Muscle layer of duodenum (tissue), 2 donors: ENCODE results near the gene CCDC85C.

ENCODE experiments used
- H3K27ac ChIP-seq: one replicate; pipeline ENCODE4 v1.7.0; 2013; ENCODE audit warnings: mild to moderate bottlenecking, low read length
- H3K27me3 ChIP-seq: one replicate; pipeline ENCODE4 v1.7.0; 2013; ENCODE audit warnings: low read depth, mild to moderate bottlenecking, control low read depth, low read length
- H3K36me3 ChIP-seq, 2 donors: one replicate each; pipeline ENCODE4 v1.7.0; 2013; ENCODE audit warnings: low read length in 2 of 2, control low read depth in 1 of 2, mild to moderate bottlenecking in 1 of 2; ENCODE audit not compliant: insufficient read depth in 2 of 2, control insufficient read depth in 1 of 2
- H3K4me1 ChIP-seq, 2 donors: one replicate each; pipeline ENCODE4 v1.7.0; 2013; ENCODE audit warnings: low read length in 2 of 2, mild to moderate bottlenecking in 2 of 2, control low read depth in 1 of 2, moderate library complexity in 1 of 2; ENCODE audit not compliant: insufficient read depth in 2 of 2, control insufficient read depth in 1 of 2
- H3K4me3 ChIP-seq, 2 donors: one replicate each; pipeline ENCODE4 v1.7.0; 2013; ENCODE audit warnings: low read length in 2 of 2, low read depth in 1 of 2, mild to moderate bottlenecking in 1 of 2
- H3K9me3 ChIP-seq, 2 donors: one replicate each; pipeline ENCODE4 v1.7.0; 2013; ENCODE audit warnings: low read length in 2 of 2, control low read depth in 1 of 2, mild to moderate bottlenecking in 1 of 2; ENCODE audit not compliant: control insufficient read depth in 1 of 2
- donor health status: healthy.

CCDC85C gene

DNA sequence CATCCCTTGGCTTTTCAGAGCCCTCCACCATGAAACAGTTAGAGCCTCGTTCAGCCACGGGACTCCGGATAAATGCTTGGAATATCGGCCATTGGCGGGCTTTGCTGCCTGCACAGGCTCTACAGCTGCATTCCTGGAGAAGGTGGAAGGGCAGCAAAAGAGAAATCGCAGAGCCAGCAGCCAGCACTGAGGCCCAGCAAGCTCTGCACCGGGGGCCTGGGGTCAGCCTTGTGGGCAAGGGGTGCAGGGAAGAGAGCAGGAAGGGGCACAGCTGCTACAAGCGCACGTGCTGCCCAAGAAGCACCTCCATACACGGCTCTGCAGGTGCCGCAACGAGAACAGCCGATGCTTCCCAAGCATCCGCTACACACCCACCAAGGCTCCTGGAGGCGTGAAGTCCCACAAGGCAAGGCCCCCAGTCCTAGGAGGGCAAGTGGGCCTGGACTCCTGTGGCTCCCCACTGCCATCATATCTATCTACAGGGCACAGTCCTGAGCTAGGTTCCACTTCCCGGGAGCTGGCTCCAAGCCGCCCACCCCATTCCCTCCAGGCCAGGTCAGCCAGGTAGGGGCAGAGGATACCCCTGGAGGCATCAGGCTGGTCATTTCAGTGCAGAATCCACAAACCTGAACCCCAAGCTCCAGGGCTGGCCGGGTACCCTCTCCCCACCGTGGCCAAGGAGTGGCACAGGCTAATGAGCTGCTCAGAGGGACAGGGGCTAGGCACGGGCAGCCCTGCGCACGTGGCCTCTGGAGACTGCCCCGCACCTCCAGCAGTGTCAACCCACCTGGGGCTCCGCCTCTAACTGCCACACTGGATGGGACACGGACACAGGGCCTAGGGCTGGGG lies 82.6 kb downstream of the CCDC85C start:
- Histone ChIP-seq H3K36me3 (no peaks in the 10 kb centered on the region), H3K27me3 (no peaks in the 10 kb centered on the region), H3K9me3 (no peaks in the 10 kb centered on the region), H3K4me3 (no peak overlapping the region), H3K27ac (no peak overlapping the region), H3K4me1 (peaks cover 3 to 60% of the 10 kb centered on the region in 2 donors)

DNA sequence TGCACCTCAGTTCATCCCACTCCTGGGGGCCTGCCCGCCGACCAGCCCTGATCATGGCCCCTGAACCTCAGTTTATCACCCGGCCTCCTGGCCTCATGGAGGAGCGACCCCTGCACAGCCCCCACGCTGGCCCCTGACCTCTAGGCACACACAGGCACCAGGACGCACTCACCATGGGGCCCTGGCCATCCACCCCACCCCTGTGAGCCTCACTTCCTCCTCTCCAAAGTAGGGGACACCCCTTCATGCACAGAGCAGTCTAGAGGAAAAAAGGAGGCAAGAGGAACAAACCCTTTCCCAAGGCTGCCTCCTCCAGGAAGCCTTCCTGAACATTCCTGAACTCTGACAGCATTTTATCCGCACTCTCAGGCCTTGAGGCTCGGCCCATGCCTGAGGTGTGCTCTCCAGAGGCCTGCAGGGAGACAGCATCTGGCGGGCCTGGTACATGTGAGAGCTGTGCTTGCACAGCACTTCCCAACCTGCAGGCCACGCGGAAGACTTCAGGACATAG lies 83.4 kb downstream of the CCDC85C start:
- Histone ChIP-seq H3K4me1 (peaks cover 3 to 55% of the 10 kb centered on the region in 2 donors), H3K27ac (no peak overlapping the region), H3K4me3 (no peak overlapping the region), H3K9me3 (no peaks in the 10 kb centered on the region), H3K36me3 (no peaks in the 10 kb centered on the region), H3K27me3 (no peaks in the 10 kb centered on the region)

GRCh38 chr14:99519931-99520421 lies 84.0 kb downstream of the CCDC85C start:
- H3K4me1 ChIP-seq: peaks cover 3 to 48% of the 10 kb centered on the region in 2 donors
- no peaks in the 10 kb centered on the region for H3K9me3 ChIP-seq
- no peaks in the 10 kb centered on the region for H3K27me3 ChIP-seq
- H3K4me3 ChIP-seq: no peak overlapping the region
- H3K36me3 ChIP-seq: peaks cover 0 to 6% of the 10 kb centered on the region in 2 donors
- H3K27ac ChIP-seq: no peak overlapping the region

DNA sequence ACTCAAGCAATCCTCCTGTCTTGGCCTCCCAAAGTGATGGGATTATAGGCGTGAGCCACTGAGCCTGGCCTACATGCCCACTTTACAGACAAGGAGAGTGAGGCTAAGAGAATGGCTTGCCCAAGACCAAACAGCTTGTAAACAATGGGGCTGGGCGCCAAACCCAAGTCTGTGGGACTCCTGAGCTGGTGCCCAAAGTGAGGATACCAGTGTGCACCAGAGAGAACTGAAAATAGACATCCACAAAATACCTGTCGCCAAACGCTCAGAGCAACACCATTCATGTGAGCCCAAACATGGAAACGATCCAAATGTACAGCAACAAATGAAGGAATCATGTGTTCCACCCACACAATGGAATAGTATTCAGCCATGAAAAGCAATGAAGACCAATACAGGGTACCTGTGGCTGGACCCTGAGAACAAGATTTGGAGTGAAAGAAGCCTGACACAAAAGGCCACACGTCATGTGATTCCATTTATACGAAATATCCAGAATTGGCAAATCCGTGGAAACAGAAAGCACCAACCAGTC lies 84.6 kb downstream of the CCDC85C start:
- Histone ChIP-seq H3K4me3 (no peak overlapping the region), H3K9me3 (no peaks in the 10 kb centered on the region), H3K36me3 (peaks cover 0 to 12% of the 10 kb centered on the region in 2 donors), H3K27me3 (no peaks in the 10 kb centered on the region), H3K4me1 (peaks cover 3 to 42% of the 10 kb centered on the region in 2 donors), H3K27ac (no peak overlapping the region)

- Histone ChIP-seq H3K36me3 (peaks cover 0 to 18% of the 10 kb centered on the region in 2 donors), H3K4me1 (peaks cover 3 to 35% of the 10 kb centered on the region in 2 donors), H3K27ac (no peak overlapping the region)
Observed at GRCh38 chr14:99518441-99519346, 85.3 kb downstream of the CCDC85C start.

DNA sequence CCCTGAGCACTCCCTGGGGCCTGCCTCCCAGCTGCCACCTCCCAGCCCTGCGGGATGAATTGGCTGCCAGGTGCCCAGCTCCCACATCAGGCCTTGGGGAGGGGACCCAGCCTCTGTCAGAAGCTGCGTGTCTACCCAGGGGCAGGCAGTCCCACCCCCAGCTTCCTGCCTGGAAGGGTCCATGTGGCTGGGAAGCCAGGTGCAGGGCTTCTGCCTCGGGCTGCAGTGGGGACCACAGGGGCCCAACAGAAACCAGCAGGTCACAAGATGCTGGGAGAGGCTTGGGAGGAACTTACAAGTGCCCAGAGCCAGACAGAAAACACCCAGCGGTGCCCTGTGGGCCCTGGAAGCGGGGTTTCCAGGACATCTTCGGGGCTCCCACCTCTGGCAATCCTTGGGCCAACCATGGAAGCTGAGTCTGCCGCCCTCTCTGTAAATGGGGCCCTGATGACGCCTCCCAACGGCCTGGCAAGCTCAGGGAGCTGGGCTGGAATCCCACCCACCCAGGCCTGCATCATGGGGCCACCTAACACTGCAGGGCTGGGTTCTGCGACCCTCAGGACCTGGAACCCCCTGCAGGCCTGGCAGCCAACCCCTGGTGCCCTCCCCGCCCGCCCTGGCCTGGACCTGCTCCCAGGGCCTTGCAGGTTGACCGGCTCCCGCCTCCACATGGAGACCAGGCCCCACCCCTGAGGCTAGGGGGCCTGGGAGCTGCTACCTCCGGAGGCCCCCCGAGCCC lies 86.2 kb downstream of the CCDC85C start:
- H3K4me1 ChIP-seq: peaks cover 3 to 28% of the 10 kb centered on the region in 2 donors
- peaks cover 0 to 18% of the 10 kb centered on the region in 2 donors for H3K36me3 ChIP-seq
- H3K9me3 ChIP-seq: no peaks in the 10 kb centered on the region
- no peak overlapping the region for H3K27ac ChIP-seq
- no peak overlapping the region for H3K4me3 ChIP-seq
- no peaks in the 10 kb centered on the region for H3K27me3 ChIP-seq

More at GRCh38 chr14:99518441-99519346, 85.3 kb downstream of the CCDC85C start:
- no peak overlapping the region for H3K4me3 ChIP-seq
- no peaks in the 10 kb centered on the region for H3K9me3 ChIP-seq
- H3K27me3 ChIP-seq: no peaks in the 10 kb centered on the region

DNA sequence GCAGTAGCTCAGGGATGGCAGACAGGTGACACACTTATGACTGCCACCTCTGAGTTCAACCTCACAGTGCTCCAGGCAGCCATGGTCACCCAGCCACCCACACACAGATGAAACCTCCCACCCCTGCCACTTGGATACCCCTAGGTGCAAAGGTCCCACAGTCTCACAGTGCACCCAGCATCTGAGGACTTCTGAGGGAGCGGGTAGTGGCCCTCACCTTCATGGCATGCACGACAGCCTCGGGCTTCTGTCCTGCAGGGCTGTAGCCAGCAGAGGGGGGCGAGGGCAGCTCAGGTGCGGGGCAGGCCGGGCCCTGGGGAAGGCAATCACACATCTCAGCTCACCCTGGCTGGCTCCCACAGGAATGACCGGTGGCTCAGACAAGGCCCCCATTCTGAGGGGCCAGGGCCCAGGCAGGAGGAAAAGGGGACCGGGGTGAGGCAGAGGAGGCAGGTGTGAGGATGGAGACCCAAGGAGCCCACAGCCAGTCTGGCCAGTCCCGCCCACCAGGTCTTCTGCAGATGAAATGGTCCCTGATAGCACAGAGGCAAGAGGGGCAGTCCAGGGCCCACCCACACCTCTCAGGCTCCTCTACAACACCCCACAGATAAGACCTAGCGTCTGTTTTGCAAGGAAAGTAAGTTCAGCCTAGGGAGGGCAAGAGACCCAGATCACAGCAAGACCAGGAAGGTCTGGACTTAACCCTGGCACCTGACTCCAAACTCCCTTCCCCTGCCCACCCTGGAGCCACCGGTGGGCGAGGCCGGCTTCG lies 87.0 kb downstream of the CCDC85C start:
- no peaks in the 10 kb centered on the region for H3K27me3 ChIP-seq
- H3K4me1 ChIP-seq: peaks cover 0 to 28% of the 10 kb centered on the region in 2 donors
- H3K27ac ChIP-seq: no peak overlapping the region
- peaks cover 0 to 18% of the 10 kb centered on the region in 2 donors for H3K36me3 ChIP-seq
- no peak overlapping the region for H3K4me3 ChIP-seq
- H3K9me3 ChIP-seq: no peaks in the 10 kb centered on the region

DNA sequence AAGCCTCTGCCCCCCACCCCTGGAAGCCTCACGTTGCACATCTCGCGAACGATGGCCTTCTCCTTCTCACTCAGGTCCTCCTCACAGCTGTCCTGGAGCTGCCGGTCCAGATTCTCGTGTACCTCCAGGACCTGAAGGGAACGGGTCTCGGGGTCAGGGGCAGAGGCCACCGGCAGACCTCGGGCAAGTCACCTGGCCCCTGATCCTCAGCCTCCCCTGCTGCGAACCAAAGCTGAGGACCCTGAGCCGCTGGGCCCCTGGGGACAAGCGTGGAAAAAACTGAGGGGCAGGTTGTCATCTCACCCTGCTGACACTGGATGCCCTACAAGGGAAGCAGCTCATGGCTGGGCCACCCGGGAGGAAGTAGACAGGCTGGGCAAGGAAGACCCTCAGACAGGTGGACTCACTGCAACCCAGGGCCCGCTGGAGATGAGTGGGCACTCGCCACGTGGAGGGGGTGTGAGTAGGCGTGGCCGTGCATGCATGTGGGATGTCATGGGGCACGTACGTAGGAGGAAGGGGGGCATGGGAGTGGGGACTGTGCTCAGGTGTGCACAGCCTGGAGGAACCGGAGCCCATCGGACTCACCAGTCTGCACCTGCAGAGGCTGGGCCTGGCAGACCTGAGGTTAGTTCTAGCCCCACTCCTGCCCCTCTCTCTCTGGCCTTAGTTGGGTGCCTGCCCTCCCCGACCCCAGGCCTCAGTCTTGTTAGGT lies 87.7 kb downstream of the CCDC85C start:
- peaks cover 0 to 31% of the 10 kb centered on the region in 2 donors for H3K4me1 ChIP-seq
- H3K36me3 ChIP-seq: peaks cover 0 to 18% of the 10 kb centered on the region in 2 donors
- no peaks in the 10 kb centered on the region for H3K9me3 ChIP-seq
- H3K4me3 ChIP-seq: no peak overlapping the region
- H3K27me3 ChIP-seq: no peaks in the 10 kb centered on the region
- H3K27ac ChIP-seq: no peak overlapping the region

- H3K27ac ChIP-seq: no peak overlapping the region
- H3K27me3 ChIP-seq: no peaks in the 10 kb centered on the region
- H3K36me3 ChIP-seq: peaks cover 0 to 18% of the 10 kb centered on the region in 2 donors
- H3K9me3 ChIP-seq: no peaks in the 10 kb centered on the region
- no peak overlapping the region for H3K4me3 ChIP-seq
- H3K4me1 ChIP-seq: peaks cover 4 to 39% of the 10 kb centered on the region in 2 donors
Observed at GRCh38 chr14:99515301-99516155, 88.5 kb downstream of the CCDC85C start.
